ENCODE data around the gene PEF1.

PEF1 gene

GRCh38 chr1:31644560-31645273, at the start of gene PEF1:
Gene PEF1, minus strand, starts transcription at chr1:31644876. Its CDS starts 12 bp downstream, at chr1:31644864.
- peak; percentile 95 to 99 (median 98) for DNase-seq (ENCODE audit: low read depth in 2 of 3, low spot score in 2 of 3)

GRCh38 chr1:31693231-31693630, 48.6 kb upstream of the PEF1 start:
- no peak for DNase-seq (ENCODE audit: low read depth in 2 of 3, low spot score in 2 of 3)

DNA sequence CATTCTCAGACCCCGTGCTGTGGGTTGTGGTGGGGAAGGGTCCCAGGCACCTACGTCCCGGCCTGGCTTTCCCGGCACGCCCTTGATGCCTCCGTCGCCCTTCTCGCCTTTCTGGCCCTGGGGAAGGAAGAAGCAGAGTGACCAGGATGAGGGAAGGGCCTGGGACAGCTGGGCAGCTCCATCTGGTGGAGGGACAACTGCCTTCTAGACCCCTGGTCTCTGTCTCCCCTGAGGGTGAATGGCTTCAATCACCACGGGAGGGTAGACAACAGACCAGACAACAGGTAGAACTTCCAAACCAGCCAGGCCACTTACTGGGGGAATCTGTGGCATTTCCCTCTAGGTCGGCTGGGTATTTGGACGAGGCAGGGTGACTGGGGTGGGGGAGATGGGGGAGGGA, 47.3 kb upstream of the PEF1 start:
- no peak for DNase-seq (ENCODE audit: low read depth in 2 of 3, low spot score in 2 of 3)

DNA sequence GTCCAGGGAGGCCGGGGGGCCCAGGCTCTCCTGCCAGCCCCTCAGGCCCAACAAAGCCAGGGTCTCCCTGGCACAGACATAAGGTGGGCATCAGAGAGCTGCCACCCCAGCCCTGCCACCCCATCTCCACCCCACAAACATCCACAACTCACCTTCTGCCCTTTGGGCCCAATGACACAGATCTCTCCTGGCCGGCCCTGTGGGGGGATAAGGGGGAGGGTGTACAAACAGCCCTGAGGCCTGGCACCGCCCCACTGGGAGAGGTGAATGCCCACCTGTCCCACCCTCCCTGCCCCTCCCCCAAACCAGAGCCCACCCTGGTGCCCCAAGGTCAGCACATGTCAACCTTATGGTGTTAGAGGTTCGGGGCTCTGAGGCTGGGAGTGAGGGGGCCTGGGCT, 46.8 kb upstream of the PEF1 start:
- no peak for DNase-seq (ENCODE audit: low read depth in 2 of 3, low spot score in 2 of 3)

DNA sequence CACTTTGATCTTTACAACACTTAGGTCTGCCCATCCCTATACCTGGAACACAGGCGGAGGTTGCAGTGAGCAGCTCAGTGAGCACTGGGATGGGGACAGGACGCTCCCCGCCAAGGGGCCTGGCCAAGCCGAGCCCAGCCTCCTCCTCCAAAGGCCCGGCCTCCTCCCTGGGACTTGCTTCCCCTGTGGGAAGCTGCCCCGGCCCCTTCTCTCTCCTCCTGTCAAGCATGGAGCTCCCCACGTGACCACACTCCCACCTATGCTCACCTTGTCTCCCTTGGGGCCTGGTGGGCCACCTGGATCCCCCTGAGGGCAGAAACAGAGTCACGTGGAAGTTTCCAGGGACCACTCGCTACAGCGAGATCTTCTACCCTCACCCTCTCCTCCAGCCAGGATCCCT, 46.2 kb upstream of the PEF1 start:
- DNase-seq (ENCODE audit: low read depth in 2 of 3, low spot score in 2 of 3): no peak

DNA sequence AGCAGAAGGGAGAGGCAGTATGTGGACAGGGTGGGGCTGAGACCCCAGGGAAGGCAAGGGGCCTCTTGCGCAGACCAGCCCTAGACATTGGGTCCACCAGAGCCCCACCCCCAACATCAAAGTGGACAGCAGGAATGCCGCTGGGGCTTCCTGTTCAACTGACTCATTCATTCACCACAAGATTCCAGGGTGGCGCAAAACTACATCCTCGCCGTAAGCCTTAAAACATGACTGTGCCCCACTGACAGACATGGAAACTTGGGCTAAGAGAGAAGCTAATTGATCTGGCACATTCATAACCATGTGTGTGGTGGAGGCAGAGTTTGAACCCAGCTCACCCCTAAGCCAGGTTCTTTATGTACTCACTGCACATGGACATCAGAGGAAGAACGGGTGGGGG, 45.2 kb upstream of the PEF1 start:
- DNase-seq (ENCODE audit: low read depth in 2 of 3, low spot score in 2 of 3): no peak

- no peak for DNase-seq (ENCODE audit: low read depth in 2 of 3, low spot score in 2 of 3)
Measured at GRCh38 chr1:31689379-31689778, 44.7 kb upstream of the PEF1 start.

DNA sequence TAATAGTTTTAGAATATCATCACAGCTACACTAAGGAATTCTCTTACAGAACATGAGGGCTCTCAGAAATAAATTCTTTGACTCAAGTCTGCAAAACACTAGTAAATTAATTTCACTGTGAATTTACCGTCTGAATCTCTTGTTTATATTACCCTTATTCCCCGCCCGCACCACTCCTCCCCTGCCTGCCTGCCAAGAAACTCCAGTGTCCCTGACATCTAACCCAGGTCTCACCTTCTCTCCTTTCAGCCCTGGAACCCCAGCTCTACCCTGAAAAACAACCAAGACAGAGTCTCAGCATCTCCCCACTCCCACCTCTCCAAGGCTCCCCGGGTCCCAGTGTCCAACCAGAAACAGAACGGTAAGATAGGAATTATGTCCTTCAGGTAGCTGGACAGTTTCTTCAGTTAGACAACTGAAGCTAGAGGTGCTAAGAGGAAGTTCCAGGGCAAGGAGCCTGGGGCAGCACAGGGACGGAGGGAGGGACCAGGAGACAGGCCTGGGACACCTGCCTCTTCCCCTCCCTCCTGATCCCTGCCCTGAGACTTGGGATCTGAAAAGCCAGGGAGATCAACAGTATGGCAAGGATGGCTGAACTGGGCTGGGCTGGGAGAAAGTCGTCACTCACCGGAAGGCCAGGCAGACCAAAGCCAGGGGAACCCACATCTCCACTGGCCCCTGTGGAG, 43.7 kb upstream of the PEF1 start:
- DNase-seq (ENCODE audit: low read depth in 2 of 3, low spot score in 2 of 3): no peak

DNA sequence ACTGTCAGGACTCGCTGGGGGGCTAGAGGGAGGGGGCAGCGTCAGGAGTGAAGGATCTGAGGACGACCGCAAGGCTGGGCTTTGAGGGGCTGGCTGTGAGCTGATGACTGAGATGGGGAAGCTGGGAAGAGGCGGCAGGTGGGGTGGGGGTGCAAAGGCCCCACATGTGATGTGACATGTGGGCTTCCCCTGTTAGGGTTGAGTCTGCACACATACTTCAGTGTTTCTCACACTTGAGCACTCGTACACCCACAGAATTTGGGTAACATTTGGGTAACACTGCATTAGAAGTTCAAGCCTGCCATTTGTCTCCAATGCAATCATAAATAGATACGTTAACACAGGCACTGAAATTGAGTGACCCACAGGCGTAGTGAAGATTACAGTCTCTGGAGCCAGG, 42.9 kb upstream of the PEF1 start:
- no peak for DNase-seq (ENCODE audit: low read depth in 2 of 3, low spot score in 2 of 3)

DNA sequence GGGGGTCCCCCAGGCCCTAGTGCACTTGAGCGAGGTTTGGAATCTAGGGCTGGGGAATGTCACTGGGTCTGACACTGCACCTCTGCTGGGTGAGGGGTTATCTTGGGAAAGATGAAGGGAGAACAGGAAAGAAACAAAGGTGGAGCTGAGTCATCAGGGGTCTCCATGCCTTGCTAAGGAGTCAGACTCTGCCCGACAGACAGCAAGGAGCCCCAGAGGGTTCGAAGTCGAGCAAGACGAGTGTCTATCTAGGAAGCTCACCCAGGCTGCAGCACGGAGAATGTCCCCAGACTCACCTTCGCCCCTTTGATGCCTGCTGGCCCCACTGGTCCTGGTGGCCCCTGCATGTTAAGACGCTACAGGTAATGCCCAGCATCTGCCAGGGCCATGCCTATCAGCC, 41.1 kb upstream of the PEF1 start:
- DNase-seq (ENCODE audit: low read depth in 2 of 3, low spot score in 2 of 3): no peak

DNA sequence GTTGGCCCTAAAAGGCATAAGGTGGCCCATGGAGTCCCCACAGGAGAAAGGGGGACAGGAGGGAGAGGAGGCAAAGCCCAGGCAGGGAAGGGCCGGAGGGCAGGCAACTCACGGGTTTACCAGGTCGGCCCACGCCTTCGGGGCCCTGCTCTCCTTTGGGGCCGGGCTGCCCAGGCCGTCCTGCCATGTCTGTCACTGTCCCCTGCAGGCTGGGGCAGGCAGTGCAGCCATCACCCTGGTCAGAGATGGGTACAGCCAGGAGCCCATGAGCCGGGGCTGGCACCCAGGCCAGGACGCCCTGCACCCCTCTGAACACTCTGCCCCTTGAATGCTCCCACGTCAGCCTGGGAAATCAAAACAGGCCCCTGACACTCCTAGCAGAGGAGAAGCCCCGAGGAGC, 39.3 kb upstream of the PEF1 start:
- DNase-seq (ENCODE audit: low read depth in 2 of 3, low spot score in 2 of 3): no peak

GRCh38 chr1:31681415-31681814, 36.7 kb upstream of the PEF1 start:
- no peak for DNase-seq (ENCODE audit: low read depth in 2 of 3, low spot score in 2 of 3)

DNA sequence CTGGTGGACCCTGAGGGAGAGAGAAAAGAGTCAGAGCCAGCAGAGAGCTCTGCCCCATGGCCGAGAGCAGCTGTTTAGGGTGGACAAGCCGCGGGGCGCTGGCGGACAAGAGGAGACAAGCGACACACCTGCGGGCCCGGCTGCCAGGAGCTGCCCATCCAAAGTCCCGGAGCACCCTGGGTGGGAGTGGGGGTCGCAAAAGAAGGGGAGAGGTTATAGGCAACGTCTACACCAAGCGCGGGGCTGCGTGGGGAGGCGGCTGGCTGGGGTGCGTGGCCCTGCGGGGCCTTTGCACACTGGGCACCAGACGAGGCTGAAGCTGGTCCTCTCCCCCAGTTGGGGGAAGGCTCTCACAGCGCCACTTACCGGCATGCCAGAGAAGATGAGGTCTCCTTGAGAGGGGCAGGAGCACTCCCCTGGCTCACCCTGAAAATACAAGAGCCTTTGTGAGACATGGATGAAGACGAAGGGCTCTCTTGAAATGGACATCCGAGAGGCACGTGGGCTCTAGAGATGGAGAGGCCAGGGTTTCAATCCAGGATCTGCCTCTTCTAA, 35.1 kb upstream of the PEF1 start:
- DNase-seq (ENCODE audit: low read depth in 2 of 3, low spot score in 2 of 3): no peak

DNA sequence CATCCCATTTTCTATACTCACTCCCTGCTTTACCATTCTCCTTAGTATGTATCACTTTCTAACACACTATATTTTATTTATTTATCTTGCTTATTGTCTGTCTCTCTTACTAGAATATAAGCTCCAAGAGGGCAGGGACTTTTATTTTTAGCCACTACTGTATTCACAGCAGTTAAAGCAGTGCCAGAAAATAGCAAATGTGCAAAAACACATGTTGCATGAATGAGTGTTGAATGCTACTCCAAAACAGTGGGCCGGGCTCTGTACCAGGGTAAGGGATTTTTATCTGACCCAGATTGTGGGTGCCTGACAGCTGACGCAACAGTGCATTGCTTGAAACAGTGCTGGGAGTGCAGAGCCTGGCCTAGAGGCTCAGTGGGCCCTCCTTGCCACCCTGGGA, 34.4 kb upstream of the PEF1 start:
- no peak for DNase-seq (ENCODE audit: low read depth in 2 of 3, low spot score in 2 of 3)

DNA sequence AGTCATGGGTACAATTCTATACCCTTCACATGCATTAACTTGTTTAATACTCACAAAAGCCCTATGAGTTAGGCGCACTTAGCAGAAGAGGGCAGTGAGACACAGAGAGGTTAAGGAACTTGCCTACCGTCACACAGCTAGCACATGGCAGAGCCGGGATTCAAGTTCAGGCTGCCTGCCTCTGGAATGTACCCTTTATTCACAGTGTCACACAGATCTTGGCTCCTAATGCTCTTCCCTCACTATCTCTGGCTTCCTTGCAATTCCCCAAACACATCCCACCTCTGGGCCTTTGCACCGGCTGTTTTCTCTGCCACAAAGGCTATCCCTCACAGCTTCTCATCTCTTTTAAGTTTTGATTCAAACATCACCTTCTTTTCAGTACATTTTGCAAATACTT, 34.0 kb upstream of the PEF1 start:
- DNase-seq (ENCODE audit: low read depth in 2 of 3, low spot score in 2 of 3): no peak

DNA sequence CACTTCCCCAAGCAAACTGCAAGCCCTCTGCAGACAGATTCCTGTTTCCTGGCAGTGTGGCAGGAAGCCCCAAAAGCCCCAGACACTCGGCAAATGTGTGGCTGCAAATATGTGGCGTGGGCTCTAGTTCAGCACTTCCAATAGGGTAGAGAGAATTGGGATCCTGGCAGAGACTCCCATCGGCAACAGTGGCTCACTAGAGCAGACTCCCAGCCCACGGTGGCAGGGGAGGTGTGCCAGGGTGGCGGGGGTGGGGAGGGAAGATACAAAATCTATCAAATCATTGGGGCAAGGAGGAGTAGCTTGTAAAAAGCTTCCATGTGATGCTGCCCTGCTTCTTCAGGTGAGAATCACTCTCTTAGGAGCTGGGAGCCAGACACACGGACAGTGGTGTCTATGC, 33.3 kb upstream of the PEF1 start:
- DNase-seq (ENCODE audit: low read depth in 2 of 3, low spot score in 2 of 3): no peak

- no peak for DNase-seq (ENCODE audit: low read depth in 2 of 3, low spot score in 2 of 3)
Measured at GRCh38 chr1:31677401-31677800, 32.7 kb upstream of the PEF1 start.

DNA sequence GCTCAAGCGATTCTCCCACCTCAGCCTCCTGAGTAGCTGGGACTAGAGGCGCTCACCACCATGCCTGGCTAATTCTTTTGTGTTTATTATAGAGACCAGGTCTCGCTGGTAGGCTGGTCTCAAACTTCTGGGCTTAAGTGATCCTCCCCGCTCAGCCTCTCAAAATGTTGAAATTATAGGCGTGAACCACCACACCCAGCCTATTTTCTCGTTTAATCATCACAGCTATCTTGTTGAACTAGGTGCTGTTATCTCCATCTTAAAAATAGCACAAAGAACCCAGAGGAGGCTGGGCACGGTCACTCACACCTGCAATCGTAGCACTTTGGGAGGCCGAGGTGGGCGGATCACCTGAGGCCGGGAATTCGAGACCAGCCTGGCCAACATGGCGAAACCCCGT, 31.1 kb upstream of the PEF1 start:
- no peak for DNase-seq (ENCODE audit: low read depth in 2 of 3, low spot score in 2 of 3)

DNA sequence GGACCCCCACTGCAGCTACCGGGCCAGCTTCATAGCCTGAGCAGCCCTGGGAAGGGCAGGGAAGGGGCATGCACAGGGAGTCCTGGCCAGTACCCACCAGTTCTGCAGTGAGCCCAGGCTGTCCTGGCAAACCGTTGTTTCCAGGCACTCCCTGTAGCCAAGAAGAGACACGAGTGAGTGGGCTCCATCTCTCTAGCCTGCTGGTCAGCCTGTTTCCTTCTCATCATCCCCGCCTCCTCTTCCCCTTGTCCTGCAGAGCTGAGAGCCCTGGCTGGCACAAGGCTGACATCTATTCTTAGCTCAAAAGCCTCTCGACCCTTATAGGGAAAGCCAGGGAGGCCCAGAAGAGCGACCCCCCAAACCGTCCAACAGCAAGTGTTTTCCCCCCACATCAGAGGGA, 30.5 kb upstream of the PEF1 start:
- no peak for DNase-seq (ENCODE audit: low read depth in 2 of 3, low spot score in 2 of 3)

- no peak for DNase-seq (ENCODE audit: low read depth in 2 of 3, low spot score in 2 of 3)
Measured at GRCh38 chr1:31674626-31675025, 29.9 kb upstream of the PEF1 start.

DNA sequence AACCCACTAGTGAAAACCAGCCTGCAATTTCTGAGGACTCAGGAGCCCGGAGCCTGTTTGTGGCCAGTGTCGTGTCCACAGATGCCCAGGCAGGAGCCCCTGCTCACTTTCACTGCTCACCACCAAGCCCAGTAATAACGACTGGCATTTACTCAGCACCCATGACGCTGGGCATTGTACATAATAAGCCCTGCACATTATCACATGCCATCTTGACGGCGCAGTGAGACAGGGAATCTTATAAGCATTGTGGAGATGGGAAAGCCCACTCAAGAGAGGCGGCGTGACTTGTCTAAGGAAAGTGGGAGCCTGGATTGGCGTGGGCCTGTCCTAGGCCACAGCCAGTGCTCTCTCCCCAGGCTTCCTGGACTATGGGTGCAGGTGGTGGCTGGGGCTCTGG, 28.8 kb upstream of the PEF1 start:
- no peak for DNase-seq (ENCODE audit: low read depth in 2 of 3, low spot score in 2 of 3)

DNA sequence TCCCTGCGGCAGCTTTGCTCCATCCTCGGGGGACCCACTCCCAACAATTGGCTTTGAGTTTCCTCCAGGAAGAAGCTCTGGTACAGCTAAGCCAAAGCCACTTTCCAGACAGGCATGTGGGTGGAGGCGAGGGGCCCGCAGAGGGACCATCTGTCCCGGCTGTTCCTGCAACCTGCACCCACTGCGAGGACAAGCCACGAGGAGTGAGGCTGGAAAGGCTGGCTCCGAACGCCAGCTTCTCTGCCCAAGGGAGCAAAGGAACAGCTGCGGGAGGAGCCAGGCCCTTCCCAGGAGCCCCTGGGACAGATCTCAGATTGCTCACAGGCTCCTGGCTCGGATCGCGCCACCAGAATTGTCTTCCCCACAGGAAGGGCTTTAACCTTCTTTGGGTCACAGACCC, 28.3 kb upstream of the PEF1 start:
- no peak for DNase-seq (ENCODE audit: low read depth in 2 of 3, low spot score in 2 of 3)

Data from activated CD8-positive, alpha-beta memory T cell treated with anti-CD3 and anti-CD28 coated beads for 48 hours (primary cell).